ENCODE results near the gene TRIM26.

Gene TRIM26

DNA sequence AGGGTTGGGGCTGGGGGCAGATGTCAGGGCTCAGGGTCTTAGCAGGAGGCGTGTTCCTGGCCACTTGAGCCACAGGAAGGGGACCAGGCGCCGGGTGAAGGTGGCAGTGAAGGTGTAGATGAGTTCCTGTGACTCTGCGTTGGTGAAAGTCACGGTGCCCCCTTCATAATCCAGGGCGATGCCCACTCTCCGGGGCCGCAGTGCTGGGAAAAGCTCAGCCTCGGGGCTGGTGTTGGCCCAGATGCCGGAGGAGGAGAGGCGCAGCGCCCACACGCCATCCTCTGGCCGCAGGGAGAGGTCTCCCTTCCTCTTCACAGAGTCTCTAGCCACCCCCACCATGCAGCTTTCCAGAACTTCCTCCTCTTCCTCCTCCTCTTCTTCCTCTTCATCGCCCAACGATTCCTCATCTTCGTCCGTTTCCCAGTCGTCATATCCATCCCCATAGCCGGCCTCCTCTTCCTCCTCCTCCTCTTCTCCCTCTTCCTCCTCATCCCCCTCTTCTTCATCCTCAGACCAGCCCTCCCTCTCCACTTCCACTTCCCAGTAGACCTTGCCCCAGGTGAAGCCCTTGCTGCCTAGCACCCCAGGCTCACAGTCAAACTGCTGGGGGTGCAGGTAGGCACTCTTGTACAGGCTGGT lies 27.2 kb downstream of the TRIM26 start:
- no peaks in the 10 kb centered on the region; the same call in 1 of the 2 replicates for H3K9me3 ChIP-seq (ENCODE audit: insufficient read depth, low read length)
- H3K9me2 ChIP-seq (replicated peaks; ENCODE audit: insufficient read depth, low read length), result no peaks in the 10 kb centered on the region

DNA sequence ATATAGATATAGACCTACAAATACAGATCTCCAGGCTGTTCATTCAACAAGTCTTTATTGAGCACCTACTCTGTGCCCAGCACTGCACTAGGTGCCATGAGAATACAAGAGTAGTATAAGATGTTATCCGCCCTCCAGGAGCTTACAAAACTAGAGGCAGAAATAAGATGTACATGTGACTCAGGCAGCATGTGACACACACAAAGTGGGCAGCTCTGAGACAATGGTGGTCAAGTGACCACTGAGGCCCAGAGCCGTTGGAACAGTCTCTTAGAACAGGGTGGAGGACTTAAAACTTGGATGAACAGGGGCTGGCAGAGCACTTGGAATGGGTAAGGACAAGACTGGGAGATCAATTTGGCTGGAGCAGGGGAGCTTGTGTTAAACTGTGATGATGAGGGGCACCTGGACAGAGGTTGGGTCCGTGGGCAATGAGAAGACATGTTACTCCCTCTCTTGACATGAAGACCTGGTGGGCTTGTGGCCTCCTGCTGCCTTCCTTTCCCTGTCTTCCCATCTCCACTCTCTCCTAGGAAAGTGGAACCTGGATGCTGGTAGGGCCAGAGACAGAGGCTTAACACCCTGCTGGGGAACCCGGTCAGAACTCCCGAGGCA lies 28.7 kb downstream of the TRIM26 start:
- no peak overlapping the region for H3K4me3 ChIP-seq (ENCODE audit: insufficient read depth, low read length, poor library complexity, severe bottlenecking)
- 0 out of 2 replicates have a peak, but pooled peaks cover 4% of the 10 kb centered on the region for H3F3A ChIP-seq (ENCODE audit: insufficient read depth)
- no peaks in the 10 kb centered on the region for H3K27me3 ChIP-seq (ENCODE audit: low read length)
- no peak overlapping the region for H3K27ac ChIP-seq (ENCODE audit: low read depth, low read length)
- peaks cover 28% of the 10 kb centered on the region; the same call in 1 of the 2 replicates for H3K36me3 ChIP-seq (ENCODE audit: low read length)
- no peak overlapping the region for H3K9ac ChIP-seq (ENCODE audit: low read length)
- no peak overlapping the region for H2AFZ ChIP-seq (ENCODE audit: low read depth, low read length, severe bottlenecking)
- TF ChIP-seq CTCF (IDR thresholded peaks at IDR 0.05; ENCODE audit: insufficient read depth, low read length, poor library complexity, severe bottlenecking), result no peak
- no peak for TF ChIP-seq EZH2phosphoT487 (conservative IDR thresholded peaks at IDR 0.05; ENCODE audit: low read length)
- H4K20me1 ChIP-seq (ENCODE audit: low read depth, low read length), result no peaks in the 10 kb centered on the region
- H3K79me2 ChIP-seq (ENCODE audit: insufficient read depth, low read length), result no peaks in the 10 kb centered on the region
- H3K9me2 ChIP-seq (replicated peaks; ENCODE audit: insufficient read depth, low read length), result no peaks in the 10 kb centered on the region
- H3K4me2 ChIP-seq (ENCODE audit: low read depth, low read length, poor library complexity, severe bottlenecking), result no peak overlapping the region
- H3K9me3 ChIP-seq (ENCODE audit: insufficient read depth, low read length), result peaks cover 4% of the 10 kb centered on the region; the same call in 1 of the 2 replicates

More for the DNA sequence above, 27.2 kb downstream of the TRIM26 start:
- no peaks in the 10 kb centered on the region for H3K27me3 ChIP-seq (ENCODE audit: low read length)
- TF ChIP-seq CTCF (IDR thresholded peaks at IDR 0.05; ENCODE audit: insufficient read depth, low read length, poor library complexity, severe bottlenecking) (no peak), EZH2phosphoT487 (conservative IDR thresholded peaks at IDR 0.05; ENCODE audit: low read length) (no peak)
- no peak overlapping the region for H3K4me3 ChIP-seq (ENCODE audit: insufficient read depth, low read length, poor library complexity, severe bottlenecking)
- no peak overlapping the region for H3K4me2 ChIP-seq (ENCODE audit: low read depth, low read length, poor library complexity, severe bottlenecking)
- peaks cover 23% of the 10 kb centered on the region; the same call in 1 of the 2 replicates for H3K36me3 ChIP-seq (ENCODE audit: low read length)
- H2AFZ ChIP-seq (ENCODE audit: low read depth, low read length, severe bottlenecking), result no peak overlapping the region
- H3K27ac ChIP-seq (ENCODE audit: low read depth, low read length), result no peak overlapping the region
- 0 out of 2 replicates have a peak, but pooled peaks cover 4% of the 10 kb centered on the region for H3F3A ChIP-seq (ENCODE audit: insufficient read depth)
- no peaks in the 10 kb centered on the region for H3K79me2 ChIP-seq (ENCODE audit: insufficient read depth, low read length)
- no peak overlapping the region for H3K9ac ChIP-seq (ENCODE audit: low read length)
- H4K20me1 ChIP-seq (ENCODE audit: low read depth, low read length), result 0 out of 2 replicates have a peak, but pooled peaks cover 3% of the 10 kb centered on the region

DNA sequence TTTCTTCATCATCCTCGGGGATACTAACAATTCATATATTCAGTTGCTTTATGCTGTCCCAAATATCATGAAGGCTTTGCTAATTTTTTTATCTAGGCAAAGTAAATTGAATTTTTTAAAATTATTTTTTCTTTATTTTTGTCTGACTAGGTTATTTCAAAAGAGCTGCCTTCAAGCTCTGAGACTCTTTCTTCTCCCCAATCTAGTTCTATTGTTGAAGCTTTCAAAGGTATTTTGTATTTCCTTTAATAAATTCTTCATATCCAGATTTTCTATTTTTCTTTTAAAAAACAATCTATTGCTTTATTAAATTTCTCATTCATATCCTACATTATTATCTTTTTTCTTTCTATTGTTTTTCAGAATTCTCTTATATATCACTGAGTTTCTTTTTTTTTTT lies 33.1 kb downstream of the TRIM26 start:
- TF ChIP-seq CTCF (IDR thresholded peaks at IDR 0.05; ENCODE audit: insufficient read depth, low read length, poor library complexity, severe bottlenecking), result no peak
- TF ChIP-seq EZH2phosphoT487 (conservative IDR thresholded peaks at IDR 0.05; ENCODE audit: low read length), result no peak
- no peaks in the 10 kb centered on the region for H3K27me3 ChIP-seq (ENCODE audit: low read length)

More for the DNA sequence above, 33.1 kb downstream of the TRIM26 start:
- no peak overlapping the region for H2AFZ ChIP-seq (ENCODE audit: low read depth, low read length, severe bottlenecking)
- H3K4me2 ChIP-seq (ENCODE audit: low read depth, low read length, poor library complexity, severe bottlenecking), result no peak overlapping the region
- H3K79me2 ChIP-seq (ENCODE audit: insufficient read depth, low read length), result no peaks in the 10 kb centered on the region
- H3F3A ChIP-seq (ENCODE audit: insufficient read depth), result no peaks in the 10 kb centered on the region
- H3K9ac ChIP-seq (ENCODE audit: low read length), result no peak overlapping the region
- peaks cover 5% of the 10 kb centered on the region; the same call in 1 of the 2 replicates for H3K9me3 ChIP-seq (ENCODE audit: insufficient read depth, low read length)
- peaks cover 4% of the 10 kb centered on the region; the same call in 1 of the 2 replicates for H3K36me3 ChIP-seq (ENCODE audit: low read length)
- no peak overlapping the region for H3K27ac ChIP-seq (ENCODE audit: low read depth, low read length)
- H3K4me3 ChIP-seq (ENCODE audit: insufficient read depth, low read length, poor library complexity, severe bottlenecking), result no peak overlapping the region
- H3K9me2 ChIP-seq (replicated peaks; ENCODE audit: insufficient read depth, low read length), result no peaks in the 10 kb centered on the region
- no peaks in the 10 kb centered on the region for H4K20me1 ChIP-seq (ENCODE audit: low read depth, low read length)

Data from SU-DHL-6 (cell line).